Transverse colon (tissue), 4 donors: ENCODE results near the gene OR13C5.

Experiments used
- EP300 ChIP-seq: sonication (generic); formaldehyde crosslinking; IDR thresholded peaks from one replicate; pipeline ENCODE4 v1.6.1; 2017; ENCODE audit warnings: antibody characterized with exemption, low read depth
- POLR2A ChIP-seq: fragments of 450-650 bp; IDR thresholded peaks from one replicate; pipeline ENCODE4 v1.6.1; 2016; ENCODE audit warnings: antibody characterized with exemption, mild to moderate bottlenecking, moderate library complexity
- POLR2AphosphoS5 ChIP-seq, 3 donors: sonication (generic); formaldehyde crosslinking; IDR thresholded peaks; one replicate each; pipeline ENCODE4 v1.6.1; 2016; ENCODE audit warnings: antibody characterized with exemption in 3 of 3
- TF ChIP-seq, protein P1 (sequence below), 5 experiments: fragments of 200-600 bp in 3 of 5; fragments of 450-650 bp in 2 of 5; sonication (generic) in 3 of 5; IDR thresholded peaks; 1 replicate in 2 of 5; 2 replicates in 3 of 5; pipeline ENCODE4 v1.5.1; 2016 to 2017; ENCODE audit warnings: antibody characterized with exemption in 5 of 5, inconsistent platforms in 3 of 5, mild to moderate bottlenecking in 2 of 5, moderate library complexity in 1 of 5

DNA sequence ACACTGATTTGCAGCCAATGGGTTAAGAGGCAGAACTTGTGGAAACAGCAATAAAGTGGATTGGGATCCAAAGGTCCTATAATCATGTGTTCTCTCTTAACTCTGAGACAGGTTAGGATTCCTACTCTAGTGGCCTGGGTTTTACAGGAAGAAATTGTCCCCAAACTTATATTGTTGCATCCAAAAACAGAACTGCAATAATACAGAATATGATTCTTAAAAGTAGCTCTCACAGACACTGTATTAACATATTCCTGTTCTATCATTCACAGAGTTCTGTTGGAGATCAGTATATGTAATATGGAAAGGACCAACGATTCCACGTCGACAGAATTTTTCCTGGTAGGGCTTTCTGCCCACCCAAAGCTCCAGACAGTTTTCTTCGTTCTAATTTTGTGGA lies 30.3 kb downstream of the OR13C5 start, which contains the start of gene OR13C8:
- TF ChIP-seq EP300 (no peak), POLR2A (no peak), POLR2AphosphoS5 (IDR thresholded peaks at IDR 0.05) (no peak)
- TF ChIP-seq, protein P1, sequence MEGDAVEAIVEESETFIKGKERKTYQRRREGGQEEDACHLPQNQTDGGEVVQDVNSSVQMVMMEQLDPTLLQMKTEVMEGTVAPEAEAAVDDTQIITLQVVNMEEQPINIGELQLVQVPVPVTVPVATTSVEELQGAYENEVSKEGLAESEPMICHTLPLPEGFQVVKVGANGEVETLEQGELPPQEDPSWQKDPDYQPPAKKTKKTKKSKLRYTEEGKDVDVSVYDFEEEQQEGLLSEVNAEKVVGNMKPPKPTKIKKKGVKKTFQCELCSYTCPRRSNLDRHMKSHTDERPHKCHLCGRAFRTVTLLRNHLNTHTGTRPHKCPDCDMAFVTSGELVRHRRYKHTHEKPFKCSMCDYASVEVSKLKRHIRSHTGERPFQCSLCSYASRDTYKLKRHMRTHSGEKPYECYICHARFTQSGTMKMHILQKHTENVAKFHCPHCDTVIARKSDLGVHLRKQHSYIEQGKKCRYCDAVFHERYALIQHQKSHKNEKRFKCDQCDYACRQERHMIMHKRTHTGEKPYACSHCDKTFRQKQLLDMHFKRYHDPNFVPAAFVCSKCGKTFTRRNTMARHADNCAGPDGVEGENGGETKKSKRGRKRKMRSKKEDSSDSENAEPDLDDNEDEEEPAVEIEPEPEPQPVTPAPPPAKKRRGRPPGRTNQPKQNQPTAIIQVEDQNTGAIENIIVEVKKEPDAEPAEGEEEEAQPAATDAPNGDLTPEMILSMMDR (IDR thresholded peaks at IDR 0.05) = no peak
